AG08396 (cell line): ENCODE measurements around the gene PPM1F.
"Not testable (repeated sequence)": the region's sequence is repeated elsewhere in the genome, so short reads cannot be mapped to it uniquely, and the experiment has no call there.

ENCODE experiments used
- DNase-seq: peaks from one replicate; pipeline ENCODE4 v3.0.0; 2012; ENCODE audit warnings: low spot score, mixed read lengths

Gene PPM1F

GRCh38 chr22:21889251-21889990 is 63.2 kb downstream of the PPM1F start:
- DNase-seq: no peak

- no peak for DNase-seq
Measured at GRCh38 chr22:21887841-21888240, 64.8 kb downstream of the PPM1F start.

GRCh38 chr22:21883930-21884329 is 68.7 kb downstream of the PPM1F start:
- DNase-seq: not testable (repeated sequence)

- not testable (repeated sequence) for DNase-seq
Measured at GRCh38 chr22:21882754-21883333, 69.8 kb downstream of the PPM1F start.

GRCh38 chr22:21881841-21882753 is 70.6 kb downstream of the PPM1F start:
- no peak for DNase-seq

- peak; percentile 59 for DNase-seq
Measured at GRCh38 chr22:21876486-21877176, 76.0 kb downstream of the PPM1F start.

- not testable (repeated sequence) for DNase-seq
Measured at GRCh38 chr22:21874953-21875352, 77.7 kb downstream of the PPM1F start.

- DNase-seq: no peak
Measured at GRCh38 chr22:21873619-21874018, 79.0 kb downstream of the PPM1F start.

- not testable (repeated sequence) for DNase-seq
Measured at GRCh38 chr22:21872741-21873140, 79.9 kb downstream of the PPM1F start.
